Measurements from ENCODE around the gene RASGRP3. TPM values are rescaled to one million over a fixed set of nuclear protein-coding genes. Genes with fewer than 3 reads are reported as not detected.
"Not testable (repeated sequence)": the region's sequence is repeated elsewhere in the genome, so short reads cannot be mapped to it uniquely, and the experiment has no call there.

Gene RASGRP3
- total RNA-seq, 1 donor from 2014 or later, result 2.5 TPM

DNA sequence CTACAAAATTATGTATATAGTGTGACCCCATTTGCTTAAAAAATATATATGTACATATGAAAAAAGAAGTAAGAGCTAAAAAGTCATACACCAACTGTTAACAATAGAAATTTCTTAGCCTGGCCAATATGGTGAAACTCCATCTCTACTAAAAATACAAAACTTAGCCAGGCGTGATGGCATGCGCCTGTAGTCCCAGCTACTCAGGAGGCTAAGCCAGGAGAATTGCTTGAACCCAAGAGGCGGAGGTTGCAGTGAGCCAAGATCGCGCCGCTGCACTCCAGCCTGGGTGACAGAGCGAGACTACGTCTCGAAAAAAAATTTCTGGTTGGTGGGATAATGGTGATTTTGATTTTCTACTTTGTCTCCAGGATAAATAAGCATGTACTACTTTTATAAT lies 34.4 kb upstream of the RASGRP3 start:
- H3K36me3 Mint-ChIP-seq (ENCODE audit: low read depth); H3K9me3 Mint-ChIP-seq; DNase-seq (ENCODE audit: low spot score); intact Hi-C loops (cut with micrococcal nuclease); H3K4me1 Mint-ChIP-seq (ENCODE audit: low read depth); H3K27ac Mint-ChIP-seq; H3K4me3 Mint-ChIP-seq (ENCODE audit: low read depth): not testable (repeated sequence)
- H3K27me3 Mint-ChIP-seq (ENCODE audit: low read depth), result peaks cover 26% of the 10 kb centered on the region

DNA sequence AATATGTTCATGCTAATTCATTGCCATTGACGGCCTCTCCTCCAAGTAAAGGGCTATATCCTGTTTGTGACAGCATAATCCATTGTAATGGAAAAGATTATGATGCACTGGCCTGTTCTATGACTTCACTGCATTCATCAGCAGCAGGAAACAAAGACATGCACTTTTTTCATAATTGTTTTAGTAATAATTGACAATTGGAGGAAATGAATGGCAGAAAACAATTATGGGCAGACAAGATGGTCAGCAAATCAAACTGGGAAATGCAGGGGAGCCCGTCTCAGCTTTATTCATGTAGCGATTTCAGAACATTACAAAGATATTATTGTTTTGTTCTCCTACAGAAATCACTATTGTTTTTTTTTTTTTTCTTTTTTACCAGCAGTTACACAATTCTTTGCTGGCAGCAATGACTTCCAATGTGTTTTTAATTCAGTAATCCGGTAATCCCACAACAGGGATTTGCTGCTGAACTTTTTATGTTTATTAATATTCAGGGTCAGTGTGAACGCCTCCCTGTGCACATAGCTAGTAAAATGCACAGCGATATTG lies 33.8 kb upstream of the RASGRP3 start:
- intact Hi-C loops (cut with micrococcal nuclease), result no loop called here
- H3K27me3 Mint-ChIP-seq (ENCODE audit: low read depth), result peaks cover 23% of the 10 kb centered on the region
- peaks cover under 1% of the 10 kb centered on the region for H3K4me1 Mint-ChIP-seq (ENCODE audit: low read depth)
- H3K4me3 Mint-ChIP-seq (ENCODE audit: low read depth), result no peak overlapping the region
- no peaks in the 10 kb centered on the region for H3K36me3 Mint-ChIP-seq (ENCODE audit: low read depth)
- no peak for DNase-seq (ENCODE audit: low spot score)
- H3K9me3 Mint-ChIP-seq, result no peaks in the 10 kb centered on the region
- no peak overlapping the region for H3K27ac Mint-ChIP-seq

DNA sequence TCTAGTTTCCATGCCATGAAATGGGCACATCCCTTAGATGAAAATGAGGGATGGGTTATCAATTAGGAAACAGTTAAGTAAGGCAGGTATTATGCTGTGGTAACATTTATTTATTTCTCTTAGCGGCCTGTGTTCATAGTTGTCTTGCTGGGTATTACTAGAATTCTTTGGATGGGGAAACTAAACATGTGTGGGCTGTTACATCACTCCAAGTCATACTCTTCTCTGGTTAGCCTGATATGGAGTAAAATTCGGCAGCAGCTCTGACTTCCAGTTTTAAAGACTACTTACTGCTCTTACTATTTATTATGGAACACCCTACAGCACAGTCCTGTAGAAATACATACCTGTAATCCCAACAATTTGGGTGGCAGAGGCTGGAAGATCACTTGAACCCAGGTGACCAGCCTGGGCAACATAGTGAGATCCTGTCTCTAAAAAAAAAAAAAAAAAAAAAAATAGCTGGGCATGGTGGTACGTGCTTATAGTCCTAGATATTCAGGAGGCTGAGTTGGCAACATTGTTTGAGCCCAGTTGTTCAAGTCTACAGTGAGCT lies 33.1 kb upstream of the RASGRP3 start:
- Mint-ChIP-seq H3K27me3 (ENCODE audit: low read depth) (peaks cover 22% of the 10 kb centered on the region), H3K4me1 (ENCODE audit: low read depth) (peaks cover 6% of the 10 kb centered on the region)
- intact Hi-C loops (cut with micrococcal nuclease), result no loop called here

DNA sequence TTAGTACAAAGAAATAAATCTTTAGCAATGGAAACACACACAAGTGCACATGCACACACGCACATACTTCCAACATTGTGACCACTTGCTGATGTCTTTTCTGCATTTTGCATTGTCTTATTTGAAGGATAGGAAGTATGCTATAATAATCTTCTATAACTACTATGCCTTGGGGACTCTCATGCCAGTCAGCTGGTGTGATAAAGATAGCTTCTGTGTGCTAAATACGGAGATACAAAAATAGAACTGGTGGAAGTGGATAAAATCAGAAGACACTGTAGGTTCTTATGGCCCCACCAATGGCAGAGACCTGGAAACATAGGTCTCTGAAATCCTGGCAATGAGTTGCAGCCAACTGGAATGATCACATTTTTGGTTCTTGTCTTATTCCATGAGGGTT lies 31.5 kb upstream of the RASGRP3 start:
- Mint-ChIP-seq H3K4me3 (ENCODE audit: low read depth) (no peak overlapping the region), H3K27ac (no peak overlapping the region), H3K9me3 (no peaks in the 10 kb centered on the region), H3K4me1 (ENCODE audit: low read depth) (peaks cover 6% of the 10 kb centered on the region), H3K36me3 (ENCODE audit: low read depth) (no peaks in the 10 kb centered on the region), H3K27me3 (ENCODE audit: low read depth) (peaks cover 15% of the 10 kb centered on the region)
- no peak for DNase-seq (ENCODE audit: low spot score)
- intact Hi-C loops (cut with micrococcal nuclease), result no loop called here

More for the DNA sequence above, 33.1 kb upstream of the RASGRP3 start:
- no peak overlapping the region for H3K27ac Mint-ChIP-seq
- H3K36me3 Mint-ChIP-seq (ENCODE audit: low read depth), result no peaks in the 10 kb centered on the region
- DNase-seq (ENCODE audit: low spot score), result no peak
- no peak overlapping the region for H3K4me3 Mint-ChIP-seq (ENCODE audit: low read depth)
- no peaks in the 10 kb centered on the region for H3K9me3 Mint-ChIP-seq

DNA sequence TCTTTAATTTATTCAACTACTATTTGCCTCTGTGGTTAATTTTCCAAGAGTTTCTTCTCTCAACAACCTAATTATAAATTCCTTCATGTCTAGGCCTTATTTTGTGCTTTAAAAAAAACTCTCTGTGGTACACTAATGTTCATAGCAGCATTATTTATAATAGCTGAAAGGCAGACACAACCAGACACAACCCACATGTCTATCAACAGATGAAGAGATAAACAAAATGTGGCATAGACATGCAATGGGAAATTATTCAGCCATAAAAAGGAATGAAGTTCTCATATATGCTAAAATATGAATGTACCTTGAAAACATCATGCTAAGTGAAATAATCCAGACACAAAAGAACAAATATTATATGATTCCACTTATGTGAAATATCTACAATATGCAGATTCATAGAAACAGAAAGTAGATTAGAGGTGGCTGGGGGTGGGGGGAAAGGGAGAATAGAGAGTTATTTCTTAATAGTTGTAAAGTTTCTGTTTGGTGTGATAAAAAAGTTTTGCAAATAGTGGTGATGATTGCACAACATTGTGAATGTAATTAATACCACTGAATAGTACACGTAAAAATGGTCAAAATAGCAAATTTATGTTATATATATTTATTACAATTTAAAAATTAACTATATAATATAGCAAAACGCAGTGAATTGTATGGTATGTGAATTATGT lies 28.1 kb upstream of the RASGRP3 start:
- Mint-ChIP-seq H3K4me3 (ENCODE audit: low read depth) (no peak overlapping the region), H3K27ac (no peak overlapping the region), H3K4me1 (ENCODE audit: low read depth) (peaks cover 6% of the 10 kb centered on the region), H3K27me3 (ENCODE audit: low read depth) (peaks cover 10% of the 10 kb centered on the region), H3K36me3 (ENCODE audit: low read depth) (no peaks in the 10 kb centered on the region), H3K9me3 (peaks cover 13% of the 10 kb centered on the region)
- no peak for DNase-seq (ENCODE audit: low spot score)
- intact Hi-C loops (cut with micrococcal nuclease), result no loop called here

DNA sequence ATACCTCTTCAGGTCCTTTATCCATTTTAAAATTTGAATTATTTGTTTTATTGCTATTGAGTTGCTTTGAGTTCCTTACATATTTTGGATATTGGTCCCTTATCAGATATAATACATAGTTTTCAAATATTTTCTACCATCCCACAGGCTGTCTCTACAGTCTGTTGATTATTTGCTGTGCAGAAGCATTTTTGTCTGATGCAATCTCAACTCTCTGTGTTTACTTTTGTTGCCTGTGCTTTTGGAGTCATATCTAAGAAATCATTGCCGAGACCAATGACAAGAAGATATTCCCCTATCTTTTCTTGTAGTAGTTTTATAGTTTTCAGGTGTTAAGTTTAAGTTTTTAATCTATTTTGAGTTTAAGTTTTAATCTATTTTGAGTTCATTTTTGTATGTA lies 25.2 kb upstream of the RASGRP3 start:
- H3K4me3 Mint-ChIP-seq (ENCODE audit: low read depth), result no peak overlapping the region
- peaks cover 7% of the 10 kb centered on the region for H3K27me3 Mint-ChIP-seq (ENCODE audit: low read depth)
- no peaks in the 10 kb centered on the region for H3K36me3 Mint-ChIP-seq (ENCODE audit: low read depth)
- peaks cover 6% of the 10 kb centered on the region for H3K4me1 Mint-ChIP-seq (ENCODE audit: low read depth)
- no peak overlapping the region for H3K27ac Mint-ChIP-seq
- peaks cover 17% of the 10 kb centered on the region for H3K9me3 Mint-ChIP-seq
- no peak for DNase-seq (ENCODE audit: low spot score)
- intact Hi-C loops (cut with micrococcal nuclease), result no loop called here

DNA sequence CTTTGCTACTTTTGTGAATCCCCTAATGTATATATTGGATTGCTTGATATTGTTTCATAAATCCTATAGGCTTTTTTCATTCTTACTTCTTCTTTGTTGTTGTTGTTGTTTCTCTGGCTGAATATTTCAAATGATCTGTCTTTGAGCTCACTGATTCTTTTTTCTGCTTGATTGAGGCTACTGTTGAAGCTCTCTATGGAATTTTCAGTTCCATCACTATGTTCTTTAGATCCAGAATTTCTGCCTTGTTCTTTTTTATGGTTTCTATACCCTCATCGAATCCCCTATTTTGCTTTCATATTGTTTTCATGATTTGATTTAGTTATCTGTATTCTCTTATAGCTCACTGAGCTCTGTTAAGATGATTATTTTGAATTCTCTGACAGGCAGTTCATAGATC lies 24.6 kb upstream of the RASGRP3 start:
- peaks cover 6% of the 10 kb centered on the region for H3K4me1 Mint-ChIP-seq (ENCODE audit: low read depth)

DNA sequence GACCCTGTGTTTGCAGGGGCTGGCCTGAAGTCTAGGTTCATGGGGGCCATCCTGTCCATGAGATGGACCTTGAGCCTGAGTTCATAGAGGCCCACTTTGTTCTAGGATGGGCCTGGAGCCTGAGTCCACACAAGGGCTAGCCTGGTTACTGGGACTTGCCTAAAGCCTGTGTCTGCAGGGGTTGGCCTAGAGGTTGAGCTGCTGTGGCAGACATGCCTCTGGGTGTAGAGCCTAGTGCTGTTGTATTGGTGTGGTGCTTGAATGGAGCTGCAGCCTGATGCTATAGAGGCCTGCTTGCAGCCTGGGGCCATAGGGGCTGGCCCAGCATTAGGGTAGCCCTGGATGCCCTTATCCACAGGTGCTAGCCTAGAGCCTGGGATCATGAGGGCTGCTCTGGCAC lies 23.9 kb upstream of the RASGRP3 start:
- intact Hi-C loops (cut with micrococcal nuclease), result no loop called here
- H3K36me3 Mint-ChIP-seq (ENCODE audit: low read depth), result no peaks in the 10 kb centered on the region
- no peak overlapping the region for H3K27ac Mint-ChIP-seq
- H3K4me3 Mint-ChIP-seq (ENCODE audit: low read depth), result no peak overlapping the region
- DNase-seq (ENCODE audit: low spot score), result no peak
- peaks cover 8% of the 10 kb centered on the region for H3K27me3 Mint-ChIP-seq (ENCODE audit: low read depth)
- peaks cover 17% of the 10 kb centered on the region for H3K9me3 Mint-ChIP-seq
- peaks cover 8% of the 10 kb centered on the region for H3K4me1 Mint-ChIP-seq (ENCODE audit: low read depth)

More for the DNA sequence above, 24.6 kb upstream of the RASGRP3 start:
- no peak overlapping the region for H3K27ac Mint-ChIP-seq
- H3K36me3 Mint-ChIP-seq (ENCODE audit: low read depth), result no peaks in the 10 kb centered on the region
- H3K27me3 Mint-ChIP-seq (ENCODE audit: low read depth), result peaks cover 8% of the 10 kb centered on the region
- intact Hi-C loops (cut with micrococcal nuclease), result no loop called here
- no peak overlapping the region for H3K4me3 Mint-ChIP-seq (ENCODE audit: low read depth)
- no peak for DNase-seq (ENCODE audit: low spot score)
- H3K9me3 Mint-ChIP-seq, result peaks cover 17% of the 10 kb centered on the region

DNA sequence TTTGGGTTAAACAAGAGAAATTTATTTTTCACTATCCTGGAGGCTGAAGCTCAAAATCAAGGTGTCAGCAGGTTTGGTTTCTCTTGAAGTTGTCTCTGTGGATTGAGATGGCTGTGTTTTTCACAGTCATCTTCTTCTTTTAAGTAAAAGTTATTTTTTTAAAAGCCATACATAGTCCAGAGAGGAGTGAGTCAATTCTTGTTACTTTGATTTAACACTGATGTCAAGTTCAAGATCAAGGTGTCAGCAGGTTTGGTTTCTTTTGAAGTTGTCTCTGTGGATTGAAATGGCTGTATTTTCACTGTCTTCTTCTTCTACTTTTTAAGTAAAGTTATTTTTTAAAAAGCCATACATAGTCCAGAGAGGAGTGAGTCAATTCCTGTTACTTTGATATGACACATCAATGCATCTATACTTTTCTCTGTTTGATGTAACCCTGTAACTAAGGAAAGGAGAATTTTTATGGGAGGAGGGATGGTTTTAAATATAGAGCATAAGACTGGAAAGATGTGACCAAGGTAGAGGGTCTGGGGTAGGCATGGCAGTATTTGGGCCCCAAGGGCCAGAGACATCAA lies 22.5 kb upstream of the RASGRP3 start:
- Mint-ChIP-seq H3K4me1 (ENCODE audit: low read depth) (peaks cover 2% of the 10 kb centered on the region), H3K27me3 (ENCODE audit: low read depth) (peaks cover 8% of the 10 kb centered on the region), H3K27ac (no peak overlapping the region), H3K36me3 (ENCODE audit: low read depth) (no peaks in the 10 kb centered on the region), H3K4me3 (ENCODE audit: low read depth) (no peak overlapping the region), H3K9me3 (peaks cover 17% of the 10 kb centered on the region)
- DNase-seq (ENCODE audit: low spot score), result no peak
- intact Hi-C loops (cut with micrococcal nuclease), result no loop called here

DNA sequence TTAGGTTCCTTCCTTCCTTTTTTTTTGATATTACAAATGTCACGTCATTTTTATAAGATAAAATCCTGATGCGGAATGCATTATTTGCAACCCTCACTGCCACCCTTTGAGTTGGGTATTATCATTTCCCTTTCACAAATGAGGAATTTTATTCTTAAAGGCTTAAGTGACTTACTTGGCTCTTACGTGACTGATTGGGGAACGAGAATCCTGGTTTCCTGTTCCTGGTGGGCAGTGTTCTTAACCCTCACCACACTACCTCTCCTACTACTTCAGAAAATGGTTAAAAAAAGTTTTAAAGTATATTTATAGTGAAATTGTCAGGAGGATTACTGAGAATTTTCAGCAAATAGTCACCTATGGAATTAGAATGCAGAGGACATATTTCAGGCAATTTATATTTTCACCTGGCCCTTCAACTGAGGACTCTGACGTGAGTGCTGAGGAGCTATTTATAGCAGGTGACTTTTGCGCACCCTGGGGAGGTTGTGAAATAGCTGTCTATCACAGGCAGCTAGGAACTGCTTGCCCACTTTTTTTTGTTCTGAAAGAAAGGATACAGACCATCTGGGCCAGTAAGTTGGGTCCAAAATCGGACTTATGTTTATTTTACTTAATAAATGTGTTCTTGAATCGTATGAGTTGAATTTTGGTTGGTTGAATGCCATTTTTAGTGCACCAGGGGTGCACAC lies 18.7 kb upstream of the RASGRP3 start:
- intact Hi-C loops (cut with micrococcal nuclease), result no loop called here
- DNase-seq (ENCODE audit: low spot score), result no peak
- H3K9me3 Mint-ChIP-seq, result peaks cover 4% of the 10 kb centered on the region
- H3K36me3 Mint-ChIP-seq (ENCODE audit: low read depth), result no peaks in the 10 kb centered on the region
- H3K27ac Mint-ChIP-seq, result no peak overlapping the region
- H3K27me3 Mint-ChIP-seq (ENCODE audit: low read depth), result peaks cover 4% of the 10 kb centered on the region
- peaks cover 2% of the 10 kb centered on the region for H3K4me1 Mint-ChIP-seq (ENCODE audit: low read depth)
- H3K4me3 Mint-ChIP-seq (ENCODE audit: low read depth), result no peak overlapping the region

DNA sequence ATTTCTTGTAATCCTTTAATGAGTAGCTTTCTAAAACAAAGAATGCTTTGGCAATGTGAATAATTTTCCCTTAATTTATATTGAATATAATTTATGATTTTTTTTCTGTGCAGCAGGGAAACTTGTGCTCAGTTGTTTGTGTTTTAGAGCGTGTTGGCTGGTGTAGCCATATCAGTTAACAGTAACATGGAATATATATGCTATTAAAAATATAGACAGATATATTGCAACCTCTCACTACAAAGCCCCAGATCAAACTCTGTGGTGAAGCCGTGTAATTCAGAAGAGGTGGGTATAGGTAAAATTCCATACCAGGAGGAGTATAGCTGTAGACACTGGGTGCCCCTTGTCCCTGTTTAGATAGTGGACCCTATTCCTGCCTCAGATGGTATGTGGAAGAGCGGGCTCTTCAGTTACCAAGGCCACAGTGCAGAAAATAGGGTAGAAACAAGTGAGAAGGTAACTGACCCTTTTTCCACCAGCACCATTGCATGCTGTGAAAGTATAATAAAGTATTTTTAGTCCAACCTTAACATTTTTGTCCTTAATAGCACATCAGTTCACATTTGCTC lies 18.1 kb upstream of the RASGRP3 start:
- Mint-ChIP-seq H3K27ac (no peak overlapping the region), H3K9me3 (peaks cover 4% of the 10 kb centered on the region), H3K4me3 (ENCODE audit: low read depth) (no peak overlapping the region), H3K4me1 (ENCODE audit: low read depth) (peaks cover 2% of the 10 kb centered on the region), H3K27me3 (ENCODE audit: low read depth) (peaks cover 4% of the 10 kb centered on the region), H3K36me3 (ENCODE audit: low read depth) (no peaks in the 10 kb centered on the region)
- intact Hi-C loops (cut with micrococcal nuclease), result no loop called here
- DNase-seq (ENCODE audit: low spot score), result no peak

DNA sequence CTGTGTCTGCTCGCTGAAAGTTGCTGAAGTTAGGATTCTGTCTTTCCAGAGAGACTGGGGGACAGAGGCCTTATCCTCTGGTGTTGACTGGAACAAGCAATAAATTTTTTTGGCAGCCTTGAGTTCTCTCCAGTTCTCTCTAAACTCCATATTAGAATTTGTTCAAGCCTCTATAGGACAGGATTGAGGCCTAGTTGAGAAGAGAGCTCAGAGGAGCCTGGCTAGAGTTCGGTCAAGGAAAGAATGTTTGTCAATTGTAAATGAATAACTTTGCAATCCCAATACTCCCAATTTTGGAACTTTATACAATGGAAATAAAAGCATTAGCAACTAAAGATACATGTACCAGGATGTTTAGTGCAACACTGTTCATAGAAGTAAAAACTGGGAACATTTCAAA lies 16.7 kb upstream of the RASGRP3 start:
- Mint-ChIP-seq H3K36me3 (ENCODE audit: low read depth) (no peaks in the 10 kb centered on the region), H3K27me3 (ENCODE audit: low read depth) (peaks cover 1% of the 10 kb centered on the region), H3K27ac (no peak overlapping the region), H3K4me3 (ENCODE audit: low read depth) (no peak overlapping the region), H3K4me1 (ENCODE audit: low read depth) (peaks cover 2% of the 10 kb centered on the region), H3K9me3 (no peaks in the 10 kb centered on the region)
- no peak for DNase-seq (ENCODE audit: low spot score)
- intact Hi-C loops (cut with micrococcal nuclease), result no loop called here

Data from activated T-helper 2 cell treated with anti-CD3 and anti-CD28 coated beads, Interferon-gamma antibody, Interleukin-2, Interleukin-4, amounts not matched to agents 10 μg/mL and 5 μg/mL and 100 μg/mL, durations not matched to agents 14 hours and 24 hours and 36 hours (primary cell).